Measurements from ENCODE around the gene CLDN8. TPM values are rescaled to one million over a fixed set of nuclear protein-coding genes. Genes with fewer than 3 reads are reported as not detected.

Gene CLDN8
- total RNA-seq, 1 donor from 2014 or later: not detected

DNA sequence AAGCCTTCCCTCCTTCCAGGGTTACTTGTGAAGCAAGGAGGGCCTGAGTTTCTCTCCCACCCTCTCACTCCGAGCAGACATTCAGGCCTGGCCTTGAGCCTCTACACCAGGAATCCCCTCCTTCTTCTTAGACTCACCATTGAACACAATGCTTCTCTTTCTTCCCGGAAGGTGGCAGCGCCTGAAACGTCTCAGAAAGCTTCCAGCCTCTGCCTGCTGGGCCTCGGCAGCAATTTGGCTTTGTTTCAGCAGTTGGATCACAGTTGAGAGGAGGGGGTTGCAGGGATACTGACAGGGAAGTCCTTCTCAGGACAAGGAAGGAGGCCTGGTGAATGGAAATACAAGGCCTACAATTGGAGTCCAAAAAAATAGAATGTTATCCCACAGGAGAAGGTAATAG lies 6.3 kb downstream of the CLDN8 start:
- Histone ChIP-seq H3K4me3 (ENCODE audit: low read length in 3 of 3) (no peak overlapping the region), H3K27ac (ENCODE audit: low read depth, low read length) (no peak overlapping the region), H3K9me3 (ENCODE audit: control insufficient read depth in 3 of 3, low read length in 3 of 3) (no peaks in the 10 kb centered on the region), H3K9ac (ENCODE audit: low read depth in 1 of 3, low read length in 3 of 3) (no peak overlapping the region), H3K4me1 (ENCODE audit: control insufficient read depth in 3 of 3, insufficient read depth in 3 of 3, low read length in 3 of 3) (no peaks in the 10 kb centered on the region), H3K36me3 (ENCODE audit: control insufficient read depth in 3 of 3, insufficient read depth in 3 of 3, low read length in 3 of 3) (no peaks in the 10 kb centered on the region), H3K27me3 (ENCODE audit: control insufficient read depth in 3 of 3, insufficient read depth in 3 of 3, low read length in 3 of 3) (no peaks in the 10 kb centered on the region)

DNA sequence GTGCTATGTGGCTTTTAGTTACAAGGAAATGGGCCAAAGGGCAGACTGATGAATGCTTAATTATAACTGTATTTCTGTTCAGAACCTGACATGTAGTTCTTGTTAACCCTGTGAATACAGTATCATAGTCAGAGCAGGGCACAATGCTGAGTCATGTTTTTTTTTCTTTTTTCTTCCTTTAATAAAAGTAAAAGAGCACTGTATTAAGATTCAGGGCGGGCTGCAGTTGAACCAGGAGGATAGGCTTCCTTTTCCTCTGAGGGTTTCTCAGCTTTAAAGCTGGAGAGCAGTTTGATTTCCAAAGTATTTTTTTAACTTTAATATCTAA lies 8.7 kb downstream of the CLDN8 start:
- Histone ChIP-seq H3K4me3 (ENCODE audit: low read length in 3 of 3) (no peak overlapping the region), H3K9me3 (ENCODE audit: control insufficient read depth in 3 of 3, low read length in 3 of 3) (no peaks in the 10 kb centered on the region), H3K36me3 (ENCODE audit: control insufficient read depth in 3 of 3, insufficient read depth in 3 of 3, low read length in 3 of 3) (no peaks in the 10 kb centered on the region), H3K27me3 (ENCODE audit: control insufficient read depth in 3 of 3, insufficient read depth in 3 of 3, low read length in 3 of 3) (no peaks in the 10 kb centered on the region), H3K4me1 (ENCODE audit: control insufficient read depth in 3 of 3, insufficient read depth in 3 of 3, low read length in 3 of 3) (no peaks in the 10 kb centered on the region), H3K27ac (ENCODE audit: low read depth, low read length) (no peak overlapping the region), H3K9ac (ENCODE audit: low read depth in 1 of 3, low read length in 3 of 3) (no peak overlapping the region)

DNA sequence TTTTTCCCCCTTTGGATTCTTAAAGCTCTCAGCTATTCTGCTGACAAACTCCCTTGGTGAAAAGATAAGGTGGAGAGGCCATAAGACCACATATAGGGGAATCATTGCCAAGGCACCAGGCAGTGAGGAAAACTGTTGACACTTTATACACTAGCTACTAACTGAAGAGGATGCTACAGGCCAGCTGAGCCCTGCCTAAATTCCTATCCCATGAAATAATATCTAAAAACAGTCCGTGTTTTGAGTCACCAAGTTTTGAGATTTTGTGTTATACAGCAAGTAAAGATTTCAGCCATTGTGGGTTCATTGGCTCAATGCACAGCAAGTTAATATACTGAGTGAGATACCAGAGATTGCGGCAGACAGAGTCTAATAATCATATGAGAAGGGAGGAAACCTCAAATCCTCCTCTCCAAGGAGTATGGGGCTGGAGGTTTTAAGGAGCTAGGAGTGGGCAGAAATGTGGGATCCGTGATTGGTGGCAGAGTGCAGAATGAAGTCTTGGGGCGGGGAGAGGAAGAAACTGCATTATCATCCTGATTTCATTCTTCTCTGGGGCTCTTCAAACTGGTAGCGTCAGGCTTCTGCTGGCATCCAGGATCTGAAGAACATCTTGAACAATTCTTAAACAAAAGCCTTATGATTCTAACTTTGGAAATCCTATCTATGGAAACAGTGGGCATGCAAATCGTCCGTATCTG lies 9.2 kb downstream of the CLDN8 start:
- Histone ChIP-seq H3K4me3 (ENCODE audit: low read length in 3 of 3) (no peak overlapping the region), H3K27ac (ENCODE audit: low read depth, low read length) (no peak overlapping the region), H3K36me3 (ENCODE audit: control insufficient read depth in 3 of 3, insufficient read depth in 3 of 3, low read length in 3 of 3) (no peaks in the 10 kb centered on the region), H3K9ac (ENCODE audit: low read depth in 1 of 3, low read length in 3 of 3) (no peak overlapping the region), H3K9me3 (ENCODE audit: control insufficient read depth in 3 of 3, low read length in 3 of 3) (no peaks in the 10 kb centered on the region), H3K27me3 (ENCODE audit: control insufficient read depth in 3 of 3, insufficient read depth in 3 of 3, low read length in 3 of 3) (no peaks in the 10 kb centered on the region), H3K4me1 (ENCODE audit: control insufficient read depth in 3 of 3, insufficient read depth in 3 of 3, low read length in 3 of 3) (no peaks in the 10 kb centered on the region)

DNA sequence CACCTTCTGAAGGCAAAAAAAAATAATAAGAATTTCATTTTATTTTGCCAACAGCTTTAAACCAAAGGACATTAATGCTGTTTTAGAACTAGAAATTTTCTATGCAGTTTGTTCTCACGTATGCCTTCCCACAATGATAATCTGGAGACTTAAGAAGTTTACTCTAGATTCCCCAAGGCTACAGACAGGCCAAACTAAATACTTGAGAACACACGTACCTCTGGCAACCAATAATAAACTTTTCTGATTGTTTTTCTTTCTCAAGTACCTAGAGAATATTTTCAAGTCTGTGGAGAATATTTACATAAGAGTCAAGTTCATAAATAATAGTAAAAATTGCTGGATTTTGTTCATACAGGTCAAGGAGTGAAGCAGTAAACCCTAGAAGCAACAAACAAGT lies 15.9 kb downstream of the CLDN8 start:
- Histone ChIP-seq H3K4me3 (ENCODE audit: low read length in 3 of 3) (no peak overlapping the region), H3K4me1 (ENCODE audit: control insufficient read depth in 3 of 3, insufficient read depth in 3 of 3, low read length in 3 of 3) (no peaks in the 10 kb centered on the region), H3K27me3 (ENCODE audit: control insufficient read depth in 3 of 3, insufficient read depth in 3 of 3, low read length in 3 of 3) (no peaks in the 10 kb centered on the region), H3K9ac (ENCODE audit: low read depth in 1 of 3, low read length in 3 of 3) (no peak overlapping the region), H3K27ac (ENCODE audit: low read depth, low read length) (no peak overlapping the region), H3K36me3 (ENCODE audit: control insufficient read depth in 3 of 3, insufficient read depth in 3 of 3, low read length in 3 of 3) (no peaks in the 10 kb centered on the region), H3K9me3 (ENCODE audit: control insufficient read depth in 3 of 3, low read length in 3 of 3) (no peaks in the 10 kb centered on the region)

DNA sequence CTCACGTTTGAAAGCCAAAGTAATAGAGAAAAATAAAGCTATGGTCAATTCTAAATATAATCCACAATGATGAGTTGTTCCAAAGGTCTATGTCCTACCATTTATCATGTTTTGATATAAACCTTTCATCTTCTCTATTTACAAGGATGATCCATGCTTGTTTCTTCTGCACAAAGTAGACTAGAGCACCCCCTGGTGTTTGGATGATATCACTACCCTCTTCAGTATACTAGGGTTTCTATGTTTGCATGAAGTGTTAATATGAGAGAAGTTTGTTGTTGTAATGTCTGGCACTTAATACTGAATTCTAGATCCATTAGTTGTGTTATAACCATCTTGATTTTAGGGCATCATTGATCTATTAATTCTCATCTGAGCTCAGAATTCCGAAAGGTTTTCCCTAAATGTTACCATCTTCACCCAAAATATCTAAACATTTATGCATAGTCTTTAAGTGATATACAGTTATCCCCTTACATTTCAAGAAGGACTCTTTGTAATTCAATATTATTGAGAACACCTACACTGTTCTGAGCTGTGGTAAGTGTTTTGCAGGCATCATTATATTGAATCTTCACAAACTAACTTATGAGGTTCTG lies 21.1 kb downstream of the CLDN8 start:
- Histone ChIP-seq H3K27me3 (ENCODE audit: control insufficient read depth in 3 of 3, insufficient read depth in 3 of 3, low read length in 3 of 3) (no peaks in the 10 kb centered on the region), H3K9me3 (ENCODE audit: control insufficient read depth in 3 of 3, low read length in 3 of 3) (no peaks in the 10 kb centered on the region), H3K36me3 (ENCODE audit: control insufficient read depth in 3 of 3, insufficient read depth in 3 of 3, low read length in 3 of 3) (no peaks in the 10 kb centered on the region), H3K9ac (ENCODE audit: low read depth in 1 of 3, low read length in 3 of 3) (no peak overlapping the region), H3K4me1 (ENCODE audit: control insufficient read depth in 3 of 3, insufficient read depth in 3 of 3, low read length in 3 of 3) (no peaks in the 10 kb centered on the region), H3K4me3 (ENCODE audit: low read length in 3 of 3) (no peak overlapping the region), H3K27ac (ENCODE audit: low read depth, low read length) (no peak overlapping the region)

DNA sequence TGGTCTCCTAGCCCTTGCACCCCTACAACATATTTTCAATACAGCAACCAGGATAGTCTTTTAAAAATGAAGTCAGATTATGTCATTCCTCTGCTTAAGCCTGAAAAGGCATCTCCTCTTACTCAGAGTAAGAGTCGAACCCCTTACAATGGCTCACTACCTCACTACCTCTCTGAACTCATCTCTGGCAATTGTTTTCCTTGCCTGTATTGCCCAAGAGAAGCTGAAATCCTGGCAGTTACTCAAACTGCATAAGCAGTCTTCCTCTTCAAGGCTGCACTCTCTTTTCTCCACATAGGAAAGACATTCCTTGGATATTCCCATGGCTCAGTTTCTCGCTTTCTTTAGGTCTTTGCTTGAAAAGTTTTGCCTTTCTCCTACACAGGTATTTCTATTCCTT lies 22.7 kb downstream of the CLDN8 start:
- no peaks in the 10 kb centered on the region for H3K4me1 ChIP-seq (ENCODE audit: control insufficient read depth in 3 of 3, insufficient read depth in 3 of 3, low read length in 3 of 3)
- no peaks in the 10 kb centered on the region for H3K9me3 ChIP-seq (ENCODE audit: control insufficient read depth in 3 of 3, low read length in 3 of 3)
- H3K4me3 ChIP-seq (ENCODE audit: low read length in 3 of 3): no peak overlapping the region
- H3K27ac ChIP-seq (ENCODE audit: low read depth, low read length): no peak overlapping the region
- H3K36me3 ChIP-seq (ENCODE audit: control insufficient read depth in 3 of 3, insufficient read depth in 3 of 3, low read length in 3 of 3): no peaks in the 10 kb centered on the region
- no peaks in the 10 kb centered on the region for H3K27me3 ChIP-seq (ENCODE audit: control insufficient read depth in 3 of 3, insufficient read depth in 3 of 3, low read length in 3 of 3)
- H3K9ac ChIP-seq (ENCODE audit: low read depth in 1 of 3, low read length in 3 of 3): no peak overlapping the region

DNA sequence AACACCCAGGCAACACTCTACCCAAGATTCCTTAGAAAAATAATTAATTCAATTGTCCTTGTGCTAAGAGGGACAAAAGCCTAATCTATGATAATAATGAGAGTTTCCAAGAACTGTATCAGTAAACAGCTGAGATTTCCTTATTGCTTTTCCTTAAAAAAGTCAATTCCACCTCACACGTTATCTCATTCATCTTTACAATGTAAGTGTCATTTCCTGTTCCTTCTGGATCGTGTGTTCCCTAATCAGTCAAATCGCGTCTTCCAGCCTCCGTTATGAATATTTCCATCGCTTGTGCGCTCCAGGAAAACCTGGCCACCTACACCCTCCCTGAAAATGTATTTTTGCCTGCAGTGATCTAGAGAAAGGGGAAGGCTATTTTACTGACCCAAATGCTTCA lies 25.3 kb downstream of the CLDN8 start:
- no peaks in the 10 kb centered on the region for H3K27me3 ChIP-seq (ENCODE audit: control insufficient read depth in 3 of 3, insufficient read depth in 3 of 3, low read length in 3 of 3)
- no peak overlapping the region for H3K4me3 ChIP-seq (ENCODE audit: low read length in 3 of 3)
- no peaks in the 10 kb centered on the region for H3K36me3 ChIP-seq (ENCODE audit: control insufficient read depth in 3 of 3, insufficient read depth in 3 of 3, low read length in 3 of 3)
- H3K9me3 ChIP-seq (ENCODE audit: control insufficient read depth in 3 of 3, low read length in 3 of 3): no peaks in the 10 kb centered on the region
- no peak overlapping the region for H3K9ac ChIP-seq (ENCODE audit: low read depth in 1 of 3, low read length in 3 of 3)
- no peak overlapping the region for H3K27ac ChIP-seq (ENCODE audit: low read depth, low read length)
- H3K4me1 ChIP-seq (ENCODE audit: control insufficient read depth in 3 of 3, insufficient read depth in 3 of 3, low read length in 3 of 3): no peaks in the 10 kb centered on the region

DNA sequence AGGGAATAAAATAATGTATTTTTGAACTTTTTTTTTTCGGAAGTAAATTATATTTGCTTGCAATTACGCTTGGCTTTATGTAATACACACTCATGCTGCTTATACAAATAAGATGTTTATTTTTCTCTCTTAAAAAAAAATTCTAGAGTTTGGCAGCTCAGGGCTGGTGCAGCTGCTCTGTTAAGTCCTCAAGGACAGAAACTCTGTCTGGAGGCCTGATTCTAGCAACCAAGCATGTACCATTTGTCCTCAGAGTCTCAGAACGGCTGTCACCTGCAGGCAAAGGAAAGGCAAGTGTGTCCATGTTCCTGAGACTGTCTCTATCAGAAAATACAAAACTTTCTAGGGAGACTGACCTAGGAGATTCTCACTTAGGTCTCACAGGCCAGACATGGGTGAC lies 26.1 kb downstream of the CLDN8 start:
- H3K4me1 ChIP-seq (ENCODE audit: control insufficient read depth in 3 of 3, insufficient read depth in 3 of 3, low read length in 3 of 3): no peaks in the 10 kb centered on the region
- no peak overlapping the region for H3K4me3 ChIP-seq (ENCODE audit: low read length in 3 of 3)
- no peaks in the 10 kb centered on the region for H3K36me3 ChIP-seq (ENCODE audit: control insufficient read depth in 3 of 3, insufficient read depth in 3 of 3, low read length in 3 of 3)
- H3K27ac ChIP-seq (ENCODE audit: low read depth, low read length): no peak overlapping the region
- H3K9me3 ChIP-seq (ENCODE audit: control insufficient read depth in 3 of 3, low read length in 3 of 3): no peaks in the 10 kb centered on the region
- H3K9ac ChIP-seq (ENCODE audit: low read depth in 1 of 3, low read length in 3 of 3): no peak overlapping the region
- H3K27me3 ChIP-seq (ENCODE audit: control insufficient read depth in 3 of 3, insufficient read depth in 3 of 3, low read length in 3 of 3): no peaks in the 10 kb centered on the region

DNA sequence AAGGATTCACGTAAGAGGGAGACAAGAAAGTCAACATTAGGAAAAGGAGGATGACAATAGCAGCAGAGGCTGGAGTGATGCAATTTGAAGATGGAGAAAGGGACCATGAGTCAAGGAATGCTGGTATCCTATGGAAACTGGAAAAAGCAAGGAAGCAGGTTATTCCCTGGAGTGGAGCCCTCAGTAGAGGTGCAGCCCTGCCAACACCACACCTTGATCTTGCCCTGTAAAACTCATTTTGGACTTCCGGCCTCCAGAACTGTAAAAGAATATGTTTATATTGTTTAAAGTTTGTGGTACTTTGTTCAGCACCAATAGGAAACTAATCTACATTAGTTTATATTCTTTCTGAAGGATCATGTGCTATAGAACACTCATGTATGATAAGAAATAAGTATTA lies 29.7 kb downstream of the CLDN8 start:
- H3K4me1 ChIP-seq (ENCODE audit: control insufficient read depth in 3 of 3, insufficient read depth in 3 of 3, low read length in 3 of 3): no peaks in the 10 kb centered on the region
- no peak overlapping the region for H3K27ac ChIP-seq (ENCODE audit: low read depth, low read length)
- H3K4me3 ChIP-seq (ENCODE audit: low read length in 3 of 3): no peak overlapping the region
- H3K9ac ChIP-seq (ENCODE audit: low read depth in 1 of 3, low read length in 3 of 3): no peak overlapping the region
- H3K36me3 ChIP-seq (ENCODE audit: control insufficient read depth in 3 of 3, insufficient read depth in 3 of 3, low read length in 3 of 3): no peaks in the 10 kb centered on the region
- no peaks in the 10 kb centered on the region for H3K27me3 ChIP-seq (ENCODE audit: control insufficient read depth in 3 of 3, insufficient read depth in 3 of 3, low read length in 3 of 3)
- H3K9me3 ChIP-seq (ENCODE audit: control insufficient read depth in 3 of 3, low read length in 3 of 3): no peaks in the 10 kb centered on the region

DNA sequence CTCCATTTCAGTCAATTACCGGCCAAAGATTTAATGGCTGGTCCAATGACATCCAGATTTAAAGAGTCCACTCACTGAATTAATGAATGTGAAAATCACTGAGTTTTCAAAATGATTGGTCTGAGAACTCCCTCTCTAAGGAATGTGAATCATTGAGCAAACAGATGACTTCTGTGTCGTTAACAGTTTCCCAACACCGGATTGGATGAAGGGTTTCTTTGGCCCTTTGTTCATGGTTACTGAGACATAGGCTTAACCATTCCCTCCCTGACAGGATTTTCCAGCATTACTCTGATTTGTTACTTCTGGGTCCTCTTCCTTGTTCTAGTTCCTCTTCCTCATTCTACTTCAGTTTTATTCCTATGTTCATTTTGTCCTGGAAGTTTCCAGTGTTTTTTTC lies 47.8 kb downstream of the CLDN8 start:
- Histone ChIP-seq H3K4me1 (ENCODE audit: control insufficient read depth in 3 of 3, insufficient read depth in 3 of 3, low read length in 3 of 3) (no peaks in the 10 kb centered on the region), H3K4me3 (ENCODE audit: low read length in 3 of 3) (no peak overlapping the region), H3K27me3 (ENCODE audit: control insufficient read depth in 3 of 3, insufficient read depth in 3 of 3, low read length in 3 of 3) (no peaks in the 10 kb centered on the region)

More for the DNA sequence above, 47.8 kb downstream of the CLDN8 start:
- Histone ChIP-seq H3K9me3 (ENCODE audit: control insufficient read depth in 3 of 3, low read length in 3 of 3) (no peaks in the 10 kb centered on the region), H3K9ac (ENCODE audit: low read depth in 1 of 3, low read length in 3 of 3) (no peak overlapping the region), H3K27ac (ENCODE audit: low read depth, low read length) (no peak overlapping the region), H3K36me3 (ENCODE audit: control insufficient read depth in 3 of 3, insufficient read depth in 3 of 3, low read length in 3 of 3) (no peaks in the 10 kb centered on the region)

Data from skeletal muscle tissue (tissue), 4 donors.